Suprapubic skin (tissue), 4 donors: ENCODE measurements around the gene PARD3B.

Experiments used
- EP300 ChIP-seq: sonication (generic); formaldehyde crosslinking; IDR thresholded peaks from one replicate; pipeline ENCODE4 v1.6.1; 2017; ENCODE audit warnings: antibody characterized with exemption
- POLR2A ChIP-seq, 2 donors: fragments of 450-650 bp; IDR thresholded peaks; one replicate each; pipeline ENCODE4 v1.6.1; 2017; ENCODE audit warnings: antibody characterized with exemption in 2 of 2, mild to moderate bottlenecking in 2 of 2, moderate library complexity in 2 of 2
- POLR2AphosphoS5 ChIP-seq, 3 donors: sonication (generic); formaldehyde crosslinking; IDR thresholded peaks; one replicate each; pipeline ENCODE4 v1.6.1; 2017; ENCODE audit warnings: antibody characterized with exemption in 3 of 3
- TF ChIP-seq, protein P1 (sequence below), 2 donors: fragments of 200-600 bp in 1 of 2; fragments of 450-650 bp in 1 of 2; sonication (generic) in 1 of 2; IDR thresholded peaks; one replicate each; pipeline ENCODE4 v1.5.1; 2016 to 2019; ENCODE audit warnings: antibody characterized with exemption in 2 of 2, mild to moderate bottlenecking in 1 of 2, moderate library complexity in 1 of 2

GRCh38 chr2:205425102-205425501 is 879.8 kb downstream of the PARD3B start:
- TF ChIP-seq, protein P1, sequence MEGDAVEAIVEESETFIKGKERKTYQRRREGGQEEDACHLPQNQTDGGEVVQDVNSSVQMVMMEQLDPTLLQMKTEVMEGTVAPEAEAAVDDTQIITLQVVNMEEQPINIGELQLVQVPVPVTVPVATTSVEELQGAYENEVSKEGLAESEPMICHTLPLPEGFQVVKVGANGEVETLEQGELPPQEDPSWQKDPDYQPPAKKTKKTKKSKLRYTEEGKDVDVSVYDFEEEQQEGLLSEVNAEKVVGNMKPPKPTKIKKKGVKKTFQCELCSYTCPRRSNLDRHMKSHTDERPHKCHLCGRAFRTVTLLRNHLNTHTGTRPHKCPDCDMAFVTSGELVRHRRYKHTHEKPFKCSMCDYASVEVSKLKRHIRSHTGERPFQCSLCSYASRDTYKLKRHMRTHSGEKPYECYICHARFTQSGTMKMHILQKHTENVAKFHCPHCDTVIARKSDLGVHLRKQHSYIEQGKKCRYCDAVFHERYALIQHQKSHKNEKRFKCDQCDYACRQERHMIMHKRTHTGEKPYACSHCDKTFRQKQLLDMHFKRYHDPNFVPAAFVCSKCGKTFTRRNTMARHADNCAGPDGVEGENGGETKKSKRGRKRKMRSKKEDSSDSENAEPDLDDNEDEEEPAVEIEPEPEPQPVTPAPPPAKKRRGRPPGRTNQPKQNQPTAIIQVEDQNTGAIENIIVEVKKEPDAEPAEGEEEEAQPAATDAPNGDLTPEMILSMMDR (IDR thresholded peaks at IDR 0.05) = no peak
- TF ChIP-seq EP300 = no peak
- no peak for TF ChIP-seq POLR2A (IDR thresholded peaks at IDR 0.05)
- no peak for TF ChIP-seq POLR2AphosphoS5 (IDR thresholded peaks at IDR 0.05)
